Astrocyte (in vitro differentiated cells and primary cell): ENCODE measurements around the gene FLNC. TPM values are rescaled to one million over a fixed set of nuclear protein-coding genes. Genes with fewer than 3 reads are reported as not detected.

Source experiments
- DNase-seq: peaks from one replicate; pipeline ENCODE4 v3.0.0-alpha.2; 2010; ENCODE audit warnings: low read depth
- FAIRE-seq: peaks from 2 replicates; lab custom pipeline; 2011; peaks lifted over from hg19 to GRCh38; lab: Jason Lieb, UNC
- H2AFZ ChIP-seq: 2 replicates; pipeline ENCODE4 v1.6.0; 2012; ENCODE audit warnings: low read depth, low read length, inconsistent platforms
- H3K27ac ChIP-seq: 2 replicates; pipeline ENCODE4 v1.5.1; 2011; ENCODE audit warnings: low read depth, low read length, inconsistent platforms
- H3K27me3 ChIP-seq: 2 replicates; pipeline ENCODE4 v1.6.0; 2011; ENCODE audit warnings: low read length, inconsistent platforms; ENCODE audit not compliant: insufficient read depth
- H3K36me3 ChIP-seq: 2 replicates; pipeline ENCODE4 v1.5.1; 2011; ENCODE audit warnings: low read length, inconsistent platforms; ENCODE audit not compliant: insufficient read depth
- H3K4me1 ChIP-seq: 2 replicates; pipeline ENCODE4 v1.5.1; 2011; ENCODE audit warnings: low read length, inconsistent platforms; ENCODE audit not compliant: insufficient read depth
- H3K4me2 ChIP-seq: 2 replicates; pipeline ENCODE4 v1.6.0; 2012; ENCODE audit warnings: low read length, inconsistent platforms
- H3K4me3 ChIP-seq: 2 replicates; pipeline ENCODE4 v1.5.1; 2011; ENCODE audit warnings: low read depth, mild to moderate bottlenecking, low read length, inconsistent platforms; ENCODE audit not compliant: insufficient read depth
- H3K79me2 ChIP-seq: 2 replicates; pipeline ENCODE4 v1.6.0; 2012; ENCODE audit warnings: mild to moderate bottlenecking, low read length, inconsistent platforms; ENCODE audit not compliant: insufficient read depth
- H3K9ac ChIP-seq: 2 replicates; pipeline ENCODE4 v1.6.0; 2012; ENCODE audit warnings: mild to moderate bottlenecking, low read length, inconsistent platforms
- H3K9me3 ChIP-seq: 2 replicates; pipeline ENCODE4 v1.5.1; 2012; ENCODE audit warnings: low read depth, mild to moderate bottlenecking, low read length, inconsistent platforms; ENCODE audit not compliant: insufficient read depth
- H4K20me1 ChIP-seq: 2 replicates; pipeline ENCODE4 v1.6.0; 2012; ENCODE audit warnings: low read length, inconsistent platforms; ENCODE audit not compliant: insufficient read depth
- H3K27ac Mint-ChIP-seq: one replicate; pipeline ENCODE4 v1.8.0; 2021; ENCODE audit warnings: mild to moderate bottlenecking, mixed read lengths; ENCODE audit not compliant: unreplicated experiment
- H3K27me3 Mint-ChIP-seq: one replicate; pipeline ENCODE4 v1.8.0; 2021; ENCODE audit warnings: low read depth, mixed read lengths; ENCODE audit not compliant: unreplicated experiment
- H3K36me3 Mint-ChIP-seq: one replicate; pipeline ENCODE4 v1.8.0; 2021; ENCODE audit warnings: low read depth, mixed read lengths; ENCODE audit not compliant: unreplicated experiment
- H3K4me1 Mint-ChIP-seq: one replicate; pipeline ENCODE4 v1.8.0; 2021; ENCODE audit warnings: low read depth, mixed read lengths; ENCODE audit not compliant: unreplicated experiment
- H3K4me3 Mint-ChIP-seq: one replicate; pipeline ENCODE4 v1.8.0; 2021; ENCODE audit warnings: mild to moderate bottlenecking, moderate library complexity, mixed read lengths; ENCODE audit not compliant: unreplicated experiment
- H3K9me3 Mint-ChIP-seq: one replicate; pipeline ENCODE4 v1.8.0; 2021; ENCODE audit warnings: mild to moderate bottlenecking, mixed read lengths; ENCODE audit not compliant: unreplicated experiment
- EZH2 ChIP-seq: IDR thresholded peaks from 2 replicates; pipeline ENCODE4 v1.6.1; 2012; ENCODE audit warnings: mild to moderate bottlenecking, low read length, inconsistent platforms; ENCODE audit not compliant: insufficient read depth
- total RNA-seq: library from RNA; stranded (reverse); gene quantifications from 2 replicates; pipeline ENCODE4 v1.2.1, GENCODE V29; 2021
- TF ChIP-seq, protein P1 (sequence below): IDR thresholded peaks from 2 replicates; pipeline ENCODE4 v1.5.1; 2011; ENCODE audit warnings: low read depth, mild to moderate bottlenecking, inconsistent platforms, low read length, moderate library complexity; ENCODE audit not compliant: insufficient read depth

The FLNC gene
- total RNA-seq, 1 donor from 2014 or later, result 364 TPM

DNA sequence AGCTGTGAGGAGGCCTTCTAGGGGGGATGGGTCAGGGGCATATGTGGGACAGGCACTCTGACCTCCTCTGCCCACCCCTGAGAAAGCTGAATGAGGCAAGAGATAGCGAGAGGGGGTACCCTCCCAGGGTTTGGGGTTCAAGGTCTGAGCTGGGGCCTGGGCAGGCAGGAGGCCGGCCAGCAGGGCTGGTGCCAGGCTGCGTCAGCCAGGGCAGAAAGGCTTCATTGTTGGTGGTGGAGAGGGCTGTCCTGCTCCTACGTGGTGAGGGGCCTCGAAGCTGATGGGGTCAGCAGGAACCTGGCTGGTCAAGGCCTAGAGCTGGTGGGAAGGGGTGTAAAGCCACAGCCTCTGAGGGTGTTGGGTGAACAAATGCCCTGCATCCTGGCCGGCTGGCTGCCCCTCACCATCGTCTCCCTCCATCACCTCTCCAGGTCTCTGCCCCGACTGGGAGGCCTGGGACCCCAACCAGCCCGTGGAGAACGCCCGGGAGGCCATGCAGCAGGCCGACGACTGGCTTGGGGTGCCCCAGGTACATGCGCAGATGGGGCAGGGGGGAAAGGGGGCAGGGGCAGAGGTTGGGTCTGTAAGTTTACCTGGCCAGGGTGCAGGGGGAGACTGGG is 6.6 kb downstream of the FLNC start:
- TF ChIP-seq, protein P1, sequence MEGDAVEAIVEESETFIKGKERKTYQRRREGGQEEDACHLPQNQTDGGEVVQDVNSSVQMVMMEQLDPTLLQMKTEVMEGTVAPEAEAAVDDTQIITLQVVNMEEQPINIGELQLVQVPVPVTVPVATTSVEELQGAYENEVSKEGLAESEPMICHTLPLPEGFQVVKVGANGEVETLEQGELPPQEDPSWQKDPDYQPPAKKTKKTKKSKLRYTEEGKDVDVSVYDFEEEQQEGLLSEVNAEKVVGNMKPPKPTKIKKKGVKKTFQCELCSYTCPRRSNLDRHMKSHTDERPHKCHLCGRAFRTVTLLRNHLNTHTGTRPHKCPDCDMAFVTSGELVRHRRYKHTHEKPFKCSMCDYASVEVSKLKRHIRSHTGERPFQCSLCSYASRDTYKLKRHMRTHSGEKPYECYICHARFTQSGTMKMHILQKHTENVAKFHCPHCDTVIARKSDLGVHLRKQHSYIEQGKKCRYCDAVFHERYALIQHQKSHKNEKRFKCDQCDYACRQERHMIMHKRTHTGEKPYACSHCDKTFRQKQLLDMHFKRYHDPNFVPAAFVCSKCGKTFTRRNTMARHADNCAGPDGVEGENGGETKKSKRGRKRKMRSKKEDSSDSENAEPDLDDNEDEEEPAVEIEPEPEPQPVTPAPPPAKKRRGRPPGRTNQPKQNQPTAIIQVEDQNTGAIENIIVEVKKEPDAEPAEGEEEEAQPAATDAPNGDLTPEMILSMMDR, result no peak
- TF ChIP-seq EZH2, result no peak
- peaks cover 52% of the 10 kb centered on the region for H3K4me1 ChIP-seq
- FAIRE-seq (no peak), DNase-seq (no peak)
- H3K9ac ChIP-seq, result peak overlapping the region; percentile 73
- Mint-ChIP-seq H3K4me1 (peaks cover 13% of the 10 kb centered on the region), H3K9me3 (no peaks in the 10 kb centered on the region), H3K27me3 (no peaks in the 10 kb centered on the region), H3K27ac (peak overlapping the region; percentile 69), H3K4me3 (no peak overlapping the region), H3K36me3 (peaks cover 20% of the 10 kb centered on the region)
- peaks cover 96% of the 10 kb centered on the region for H4K20me1 ChIP-seq
- H3K27ac ChIP-seq, result peak overlapping the region; percentile 73
- no peaks in the 10 kb centered on the region for H3K27me3 ChIP-seq
- H3K36me3 ChIP-seq, result peaks cover 46% of the 10 kb centered on the region
- H3K79me2 ChIP-seq, result peaks cover 81% of the 10 kb centered on the region
- peak overlapping the region; percentile 65 for H3K4me2 ChIP-seq
- H2AFZ ChIP-seq, result no peak overlapping the region
- no peak overlapping the region for H3K4me3 ChIP-seq
- H3K9me3 ChIP-seq, result no peaks in the 10 kb centered on the region

- Histone ChIP-seq H3K9ac (no peak overlapping the region), H3K4me3 (no peak overlapping the region), H3K79me2 (peaks cover 79% of the 10 kb centered on the region), H3K4me1 (peaks cover 50% of the 10 kb centered on the region), H3K4me2 (no peak overlapping the region), H3K27me3 (no peaks in the 10 kb centered on the region), H3K36me3 (peaks cover 50% of the 10 kb centered on the region), H4K20me1 (peaks cover 96% of the 10 kb centered on the region), H3K27ac (no peak overlapping the region), H3K9me3 (no peaks in the 10 kb centered on the region), H2AFZ (no peak overlapping the region)
- FAIRE-seq (no peak), DNase-seq (no peak)
- Mint-ChIP-seq H3K36me3 (peaks cover 21% of the 10 kb centered on the region), H3K27me3 (no peaks in the 10 kb centered on the region), H3K27ac (no peak overlapping the region), H3K9me3 (no peaks in the 10 kb centered on the region), H3K4me3 (no peak overlapping the region), H3K4me1 (peaks cover 13% of the 10 kb centered on the region)
- TF ChIP-seq, protein P1, result no peak
- no peak for TF ChIP-seq EZH2
Observed at GRCh38 chr7:128837521-128837921, 7.3 kb downstream of the FLNC start.

GRCh38 chr7:128838109-128838779 is 8.0 kb downstream of the FLNC start:
- H3K4me1 ChIP-seq, result peaks cover 43% of the 10 kb centered on the region
- H3K27ac Mint-ChIP-seq, result no peak overlapping the region
- DNase-seq (no peak), FAIRE-seq (no peak)
- no peaks in the 10 kb centered on the region for H3K9me3 ChIP-seq
- H3K4me3 Mint-ChIP-seq, result no peak overlapping the region
- H3K27me3 Mint-ChIP-seq, result no peaks in the 10 kb centered on the region
- no peak overlapping the region for H3K4me3 ChIP-seq
- peaks cover 95% of the 10 kb centered on the region for H4K20me1 ChIP-seq
- no peak for TF ChIP-seq EZH2
- TF ChIP-seq, protein P1, result no peak
- no peak overlapping the region for H3K9ac ChIP-seq
- no peak overlapping the region for H3K27ac ChIP-seq
- H3K36me3 Mint-ChIP-seq, result peaks cover 21% of the 10 kb centered on the region
- H3K79me2 ChIP-seq, result peaks cover 75% of the 10 kb centered on the region
- no peaks in the 10 kb centered on the region for H3K9me3 Mint-ChIP-seq
- peaks cover 13% of the 10 kb centered on the region for H3K4me1 Mint-ChIP-seq
- no peaks in the 10 kb centered on the region for H3K27me3 ChIP-seq
- H2AFZ ChIP-seq, result no peak overlapping the region
- H3K36me3 ChIP-seq, result peaks cover 58% of the 10 kb centered on the region
- H3K4me2 ChIP-seq, result no peak overlapping the region
